SK-N-MC (cell line): ENCODE measurements around the gene ELMO2.

ENCODE experiments used
- EZH2 ChIP-seq: fragments of 200-600 bp; sonication (generic); IDR thresholded peaks from one replicate; pipeline ENCODE4 v1.6.1; 2017; ENCODE audit warnings: antibody characterized with exemption
- FOXP2 ChIP-seq: optimal IDR thresholded peaks from 2 replicates; pipeline ENCODE3; 2011; ENCODE audit warnings: mild to moderate bottlenecking, moderate library complexity; ENCODE audit not compliant: insufficient read depth; ENCODE audit errors: extremely low read length, control extremely low read depth
- POLR2AphosphoS5 ChIP-seq: IDR thresholded peaks from 2 replicates; pipeline ENCODE4 v1.6.1; 2012; ENCODE audit warnings: mild to moderate bottlenecking, low read depth, low read length, borderline replicate concordance

DNA sequence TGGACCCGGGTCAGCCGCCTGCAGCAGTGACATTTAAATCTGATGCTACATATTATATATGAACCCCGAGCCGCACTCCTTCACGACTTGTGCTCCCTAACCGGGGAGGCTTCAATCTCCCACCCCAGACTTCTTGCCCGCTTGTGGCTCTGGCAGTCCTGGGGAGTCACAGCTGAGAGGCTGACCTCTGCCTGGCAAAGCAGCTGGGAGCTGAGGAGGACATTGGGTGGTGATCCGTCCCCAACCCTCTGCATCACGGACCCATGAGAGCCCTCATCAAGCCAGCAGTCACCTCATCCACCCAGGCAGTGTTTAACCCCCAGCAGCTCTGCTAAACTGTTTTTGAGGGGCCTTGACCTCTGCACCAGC lies 64.4 kb downstream of the ELMO2 start:
- TF ChIP-seq EZH2 (no peak), POLR2AphosphoS5 (no peak), FOXP2 (no peak)
